ENCODE measurements around the gene TRERF1.

DNA sequence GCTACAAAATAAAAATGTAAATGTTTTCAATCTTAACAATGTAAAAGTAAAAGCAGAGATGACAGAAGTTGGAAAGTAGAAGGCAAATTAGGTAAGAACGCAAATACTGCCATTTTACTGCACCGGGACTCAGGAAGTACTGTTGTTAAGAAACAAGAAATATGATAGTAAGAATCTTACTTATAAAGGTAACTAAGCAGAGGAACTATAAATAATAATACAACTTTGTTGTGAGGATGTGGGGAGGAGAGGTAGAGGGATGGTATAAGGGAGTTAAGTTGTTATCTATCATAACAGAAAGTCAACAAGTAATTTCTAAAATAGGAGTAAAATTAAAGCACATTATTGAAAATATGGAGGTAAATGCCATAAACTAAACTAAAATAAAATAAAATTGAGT lies 129.8 kb downstream of the TRERF1 start:
- TF ChIP-seq EZH2 (IDR thresholded peaks at IDR 0.05) = no peak
- TF ChIP-seq POLR2AphosphoS5 (IDR thresholded peaks at IDR 0.05; ENCODE audit: borderline replicate concordance, low read depth, low read length) = no peak

Measured in SK-N-MC (cell line).